Fibroblast of the aortic adventitia (primary cell): ENCODE measurements around the gene COQ3. TPM values are rescaled to one million over a fixed set of nuclear protein-coding genes. Genes with fewer than 3 reads are reported as not detected.
A peak's percentile ranks its signal among the peaks of the same experiment; 100 is the strongest.

Source experiments
- DNase-seq: peaks from one replicate; pipeline ENCODE4 v3.0.0-alpha.2; 2010; ENCODE audit warnings: low read depth
- H3K4me3 ChIP-seq: 2 replicates; pipeline ENCODE4 v1.5.1; 2011; ENCODE audit warnings: low read depth, mild to moderate bottlenecking, control low read depth, low read length, moderate library complexity
- total RNA-seq: library from RNA; depleted of rRNA; stranded (reverse); fragments of >200 nt; gene quantifications from 2 replicates; pipeline ENCODE4 v1.2.3, GENCODE V29; 2012; ENCODE audit warnings: low replicate concordance
- TF ChIP-seq, protein P1 (sequence below): IDR thresholded peaks from 2 replicates; pipeline ENCODE4 v1.5.1; 2011; ENCODE audit warnings: mild to moderate bottlenecking, low read length, control low read depth, inconsistent platforms; ENCODE audit not compliant: insufficient read depth

The COQ3 gene
- total RNA-seq, 1 donor: 8.9 TPM

DNA sequence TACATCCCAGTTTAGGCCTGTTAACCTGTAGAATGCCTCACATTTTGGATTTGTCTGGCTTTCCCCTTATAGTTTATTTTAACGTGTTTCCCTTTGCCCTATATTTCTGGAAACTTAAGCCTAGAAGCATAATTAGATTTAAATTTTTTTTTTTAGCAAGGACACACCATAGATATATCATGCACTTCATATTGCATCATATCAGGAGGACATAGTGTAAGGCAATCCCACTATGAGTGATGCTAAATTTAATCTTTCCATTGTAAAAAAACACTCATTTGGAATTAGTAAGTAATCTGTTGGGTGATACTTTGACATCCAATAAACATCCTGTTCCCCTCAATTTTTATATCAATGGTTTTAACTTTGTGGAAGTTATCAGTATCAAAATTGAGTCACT, 34.2 kb downstream of the COQ3 start:
- no peak for DNase-seq
- no peak overlapping the region for H3K4me3 ChIP-seq
- TF ChIP-seq, protein P1, sequence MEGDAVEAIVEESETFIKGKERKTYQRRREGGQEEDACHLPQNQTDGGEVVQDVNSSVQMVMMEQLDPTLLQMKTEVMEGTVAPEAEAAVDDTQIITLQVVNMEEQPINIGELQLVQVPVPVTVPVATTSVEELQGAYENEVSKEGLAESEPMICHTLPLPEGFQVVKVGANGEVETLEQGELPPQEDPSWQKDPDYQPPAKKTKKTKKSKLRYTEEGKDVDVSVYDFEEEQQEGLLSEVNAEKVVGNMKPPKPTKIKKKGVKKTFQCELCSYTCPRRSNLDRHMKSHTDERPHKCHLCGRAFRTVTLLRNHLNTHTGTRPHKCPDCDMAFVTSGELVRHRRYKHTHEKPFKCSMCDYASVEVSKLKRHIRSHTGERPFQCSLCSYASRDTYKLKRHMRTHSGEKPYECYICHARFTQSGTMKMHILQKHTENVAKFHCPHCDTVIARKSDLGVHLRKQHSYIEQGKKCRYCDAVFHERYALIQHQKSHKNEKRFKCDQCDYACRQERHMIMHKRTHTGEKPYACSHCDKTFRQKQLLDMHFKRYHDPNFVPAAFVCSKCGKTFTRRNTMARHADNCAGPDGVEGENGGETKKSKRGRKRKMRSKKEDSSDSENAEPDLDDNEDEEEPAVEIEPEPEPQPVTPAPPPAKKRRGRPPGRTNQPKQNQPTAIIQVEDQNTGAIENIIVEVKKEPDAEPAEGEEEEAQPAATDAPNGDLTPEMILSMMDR: no peak

DNA sequence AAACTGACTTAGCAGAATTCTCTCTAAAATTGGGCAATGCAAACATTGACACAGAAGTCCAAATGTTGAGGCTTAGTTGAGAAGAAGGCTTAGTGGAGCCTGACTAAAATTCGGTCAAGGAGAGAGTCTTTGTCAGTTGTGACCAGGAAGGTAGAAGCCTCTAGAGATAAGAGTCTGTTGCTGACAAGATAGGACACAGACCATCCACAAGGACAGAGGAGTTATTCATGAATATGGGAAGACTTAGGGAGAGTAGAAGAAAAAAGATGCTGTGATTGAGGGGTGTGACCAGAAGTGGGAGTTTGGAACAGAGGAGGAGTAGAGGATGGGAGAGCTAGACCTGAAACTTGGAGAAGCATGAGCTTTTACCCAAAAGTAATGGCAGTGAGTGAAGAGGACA, 37.4 kb downstream of the COQ3 start:
- no peak for DNase-seq
- TF ChIP-seq, protein P1: no peak
- no peak overlapping the region for H3K4me3 ChIP-seq

DNA sequence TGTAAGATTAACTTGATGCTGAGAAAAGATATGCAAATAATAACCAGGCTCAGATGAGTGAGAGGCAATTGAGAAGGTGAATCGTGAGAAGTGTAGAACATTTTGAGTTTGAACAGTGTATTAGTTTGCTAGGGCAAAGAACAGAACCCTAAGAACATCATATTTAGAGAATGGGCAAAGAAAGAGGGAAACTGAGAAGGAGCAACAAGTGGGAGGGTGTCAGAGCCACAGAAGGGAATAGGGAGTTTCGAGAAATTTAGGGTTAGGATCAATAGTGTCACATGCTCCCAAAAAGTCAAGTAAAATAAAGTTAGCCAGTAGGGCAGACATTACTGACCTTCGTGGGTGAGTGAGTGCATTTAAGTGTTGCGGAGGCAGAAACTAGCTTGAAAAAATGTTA, 39.0 kb downstream of the COQ3 start:
- TF ChIP-seq, protein P1: no peak
- H3K4me3 ChIP-seq: no peak overlapping the region
- DNase-seq: no peak

DNA sequence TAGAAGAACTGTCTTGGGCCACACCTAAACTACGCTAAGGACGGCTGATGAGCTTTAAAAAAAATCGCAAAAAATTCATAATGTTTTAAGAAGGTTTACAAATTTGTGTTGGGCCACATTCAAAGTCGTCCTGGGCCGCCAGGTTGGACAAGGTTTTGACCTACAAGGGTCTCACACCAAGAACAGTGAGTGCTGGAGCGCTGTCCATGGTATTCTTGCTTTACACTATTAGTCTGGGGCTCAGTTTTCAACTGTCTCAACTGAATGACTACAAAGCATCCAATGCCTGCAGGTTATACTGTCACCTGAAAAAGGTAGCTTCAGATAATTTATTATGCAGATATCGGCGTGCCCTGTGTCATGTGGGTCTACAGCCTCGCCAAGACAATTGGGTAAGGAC, 40.9 kb downstream of the COQ3 start:
- TF ChIP-seq, protein P1: no peak
- no peak overlapping the region for H3K4me3 ChIP-seq
- no peak for DNase-seq

DNA sequence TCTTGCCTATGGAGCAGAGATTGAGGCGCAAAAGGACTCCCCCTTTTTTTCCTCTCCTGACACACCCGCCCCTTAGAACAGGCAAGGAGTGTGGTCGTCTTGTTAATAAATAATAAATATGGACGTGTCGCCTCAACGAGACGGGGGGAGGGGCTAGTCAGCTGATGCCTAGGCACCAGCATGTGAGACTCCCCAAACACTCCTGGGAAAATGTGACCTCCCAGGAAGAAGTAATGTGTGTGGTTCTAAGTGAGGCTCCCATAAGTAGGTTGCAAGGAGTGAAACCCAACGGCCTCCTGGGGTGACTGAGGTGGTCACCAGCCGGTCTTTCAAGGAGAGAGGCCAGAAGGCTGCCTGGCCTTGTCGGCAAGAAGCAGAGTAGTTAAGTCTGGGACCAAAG, 43.4 kb downstream of the COQ3 start:
- no peak overlapping the region for H3K4me3 ChIP-seq
- TF ChIP-seq, protein P1: no peak

DNA sequence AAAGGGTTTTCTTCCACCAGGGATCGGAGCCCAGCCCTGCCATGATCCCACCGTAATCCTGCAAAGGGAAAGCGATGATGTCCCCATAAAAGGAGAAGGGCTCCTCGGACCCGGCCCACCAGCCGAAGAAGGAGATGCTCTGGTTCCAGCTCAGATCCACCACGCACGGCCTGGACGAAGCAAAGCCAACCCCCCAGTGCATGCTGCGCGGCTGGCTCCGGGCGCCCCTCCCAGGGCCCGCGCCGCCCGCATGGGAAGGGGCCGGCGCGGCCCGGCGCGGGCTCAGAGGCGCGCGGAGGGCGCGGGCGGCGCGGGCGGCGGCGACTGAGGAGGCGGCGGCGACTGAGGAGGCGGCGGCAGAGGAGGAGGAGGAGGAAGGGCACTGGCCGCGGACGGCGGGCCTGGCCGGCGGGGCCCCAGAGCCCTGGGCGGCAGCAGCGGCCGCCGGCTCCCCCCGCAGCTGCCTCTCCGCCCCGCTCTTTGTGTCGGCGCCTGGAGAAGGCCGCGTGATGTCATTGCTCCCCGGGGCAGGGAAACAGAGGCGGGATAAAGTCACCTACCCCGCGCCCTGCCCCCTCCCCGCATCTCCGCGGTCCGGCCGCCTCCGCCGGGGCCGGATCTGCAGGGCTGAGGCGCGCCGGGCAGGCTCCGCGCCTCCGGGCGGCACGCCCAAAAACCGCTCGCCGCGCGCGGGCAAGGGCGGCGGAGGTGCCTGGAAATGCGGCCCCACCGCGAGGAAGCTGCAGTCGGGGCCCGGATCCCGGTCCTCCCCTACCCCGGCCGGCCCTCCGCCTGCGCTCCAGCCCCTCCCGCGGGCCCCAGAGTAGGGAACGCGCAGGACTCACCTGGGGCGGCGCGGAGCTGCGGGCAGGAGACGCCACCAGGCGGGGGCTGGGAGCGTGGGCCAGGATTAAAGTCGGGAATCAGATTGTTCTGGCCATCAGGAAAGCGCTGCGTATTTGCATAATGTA, 44.5 kb downstream of the COQ3 start, which contains the start of gene FAXC:
FAXC (minus strand) TSS at position 504 of the 971 bp plus-strand sequence; CDS start at position 202, 302 bp downstream.
- TF ChIP-seq, protein P1: peak; percentile 10
- H3K4me3 ChIP-seq: peak within 1 kb of the TSS; percentile 62
- DNase-seq: no peak

More for the DNA sequence above, 43.4 kb downstream of the COQ3 start:
- no peak for DNase-seq
